ENCODE measurements around the gene ABI1. TPM values are rescaled to one million over a fixed set of nuclear protein-coding genes. Genes with fewer than 3 reads are reported as not detected.

ABI1 gene
- total and polyA plus RNA-seq, 2 of the 4 experiments (the other 2 are of a cell fraction), result 49.6 to 71.3 TPM

GRCh38 chr10:26802527-26802926 lies 58.2 kb downstream of the ABI1 start:
- no TSS peak for BruUV-seq (replicated peaks)
- Histone ChIP-seq H2BK5ac (ENCODE audit: low read depth, low read length, poor library complexity, severe bottlenecking) (no peak overlapping the region), H2AK5ac (ENCODE audit: low read depth, low read length) (no peak overlapping the region), H3K9me1 (ENCODE audit: insufficient read depth, low read length) (no peaks in the 10 kb centered on the region), H3K36me3 (ENCODE audit: control insufficient read depth, insufficient read depth, low read length) (peaks cover under 1% of the 10 kb centered on the region; the same call in 1 of the 2 replicates), H2AK9ac (replicated peaks; ENCODE audit: low read depth, low read length, poor library complexity) (no peak overlapping the region), H2BK20ac (ENCODE audit: low read depth, low read length) (no peak overlapping the region), H3K4ac (ENCODE audit: low read depth, low read length) (no peak overlapping the region), H4K91ac (ENCODE audit: insufficient read depth, low read depth, low read length) (no peak overlapping the region), H4K20me1 (ENCODE audit: insufficient read depth, low read length) (peaks cover 33% of the 10 kb centered on the region), H4K8ac (ENCODE audit: low read depth in 2 of 2, low read length in 2 of 2) (no peak overlapping the region), H3K9ac (ENCODE audit: low read depth, low read length) (no peak overlapping the region), H3K18ac (ENCODE audit: low read depth, low read length) (no peak overlapping the region), H3K14ac (replicated peaks; ENCODE audit: low read depth, low read length) (no peak overlapping the region), H3K4me2 (ENCODE audit: low read depth, low read length) (no peak overlapping the region), H2BK15ac (ENCODE audit: low read depth, low read length) (no peak overlapping the region), H3K27ac (ENCODE audit: insufficient read depth, low read length) (no peak overlapping the region), H3K9me3 (ENCODE audit: control insufficient read depth, insufficient read depth, low read length) (no peaks in the 10 kb centered on the region), H3K4me3 (ENCODE audit: insufficient read depth, low read depth, low read length) (no peak overlapping the region), H3K79me1 (ENCODE audit: low read depth in 1 of 2, low read length in 2 of 2) (peaks cover 35 to 65% of the 10 kb centered on the region in 2 experiments), H2BK120ac (ENCODE audit: low read depth, low read length) (no peak overlapping the region), H4K5ac (ENCODE audit: low read depth, low read length) (no peak overlapping the region), H3K23ac (ENCODE audit: low read depth, low read length) (no peak overlapping the region), H3K4me1 (ENCODE audit: control insufficient read depth, insufficient read depth, low read length) (peaks cover 2% of the 10 kb centered on the region), H3K56ac (ENCODE audit: extremely low read depth, insufficient read depth, low read length) (no peak overlapping the region), H2AFZ (replicated peaks; ENCODE audit: low read length, poor library complexity) (no peak overlapping the region), H3K27me3 (ENCODE audit: control insufficient read depth, insufficient read depth, low read length) (no peaks in the 10 kb centered on the region)
- dilution Hi-C loops (cut with HindIII; ENCODE audit: low sequenced_read_pairs, unreplicated experiment), result no loop called here
- ChIA-PET POLR2A (ENCODE audit: unreplicated experiment) (no interaction called here), CTCF (no interaction called here)
- ATAC-seq (ENCODE audit: low read depth), result no peak
- DNase-seq, result no peak
- TF ChIP-seq SMC3 (IDR thresholded peaks at IDR 0.05; ENCODE audit: low read depth, low read length) (no peak), USF2 (IDR thresholded peaks at IDR 0.05; ENCODE audit: low read depth, low read length) (no peak), ELK1 (IDR thresholded peaks at IDR 0.05; ENCODE audit: borderline replicate concordance, low read depth, low read length) (no peak), POLR2A (IDR thresholded peaks at IDR 0.05; ENCODE audit: low read depth, low read length) (no peak), CEBPB (IDR thresholded peaks at IDR 0.05; ENCODE audit: low read depth, low read length) (no peak), BHLHE40 (IDR thresholded peaks at IDR 0.05; ENCODE audit: low read depth, low read length) (no peak)
- intact Hi-C loops (cut with micrococcal nuclease), result no loop called here
- in situ Hi-C loops (cut with MboI; ENCODE audit: low sequenced_read_pairs), result no loop called here
- no CpG with 5 or more reads among the region's 3 CpGs for WGBS, 2 experiments (ENCODE audit: extremely low coverage in 2 of 2, insufficient read length in 1 of 2)
